CD14-positive monocyte (primary cell): ENCODE measurements around the gene ETS1. TPM values are rescaled to one million over a fixed set of nuclear protein-coding genes. Genes with fewer than 3 reads are reported as not detected.

Source experiments
- DNase-seq, 3 donors: peaks; one replicate each; pipeline ENCODE4 v3.0.0-alpha.2; 2011 to 2022
- H2AFZ ChIP-seq: 2 replicates; pipeline ENCODE4 v1.6.0; 2012; ENCODE audit warnings: mild to moderate bottlenecking, low read depth, low read length, inconsistent platforms; ENCODE audit not compliant: insufficient read depth, poor library complexity, severe bottlenecking
- H3K27ac ChIP-seq, 2 donors: 1 replicate in 1 of 2; 2 replicates in 1 of 2; pipeline ENCODE4 v1.5.1; 2012 to 2013; ENCODE audit warnings: low read length in 2 of 2, control low read depth in 1 of 2, inconsistent platforms in 1 of 2, low read depth in 1 of 2, mild to moderate bottlenecking in 1 of 2
- H3K27me3 ChIP-seq, 2 donors: one replicate each; pipeline versions ENCODE4 v1.6.0 to v1.6.1; 2011 to 2013; ENCODE audit warnings: low read length in 2 of 2; ENCODE audit not compliant: control insufficient read depth in 2 of 2, insufficient read depth in 2 of 2
- H3K36me3 ChIP-seq, 2 donors: replicated peaks in 1 of 2; 1 replicate in 1 of 2; 2 replicates in 1 of 2; pipeline versions ENCODE4 v1.5.1 to v1.6.1; 2012 to 2013; ENCODE audit warnings: low read length in 2 of 2, control low read depth in 1 of 2, inconsistent platforms in 1 of 2, mild to moderate bottlenecking in 1 of 2; ENCODE audit not compliant: insufficient read depth in 2 of 2, control insufficient read depth in 1 of 2
- H3K4me1 ChIP-seq, 2 donors: 1 replicate in 1 of 2; 2 replicates in 1 of 2; pipeline versions ENCODE4 v1.5.1 to v1.6.1; 2012 to 2013; ENCODE audit warnings: low read length in 2 of 2, control low read depth in 1 of 2, inconsistent platforms in 1 of 2, mild to moderate bottlenecking in 1 of 2, moderate library complexity in 1 of 2; ENCODE audit not compliant: insufficient read depth in 2 of 2, control insufficient read depth in 1 of 2
- H3K4me2 ChIP-seq: replicated peaks from 2 replicates; pipeline ENCODE3; 2012; ENCODE audit warnings: low read length, moderate library complexity, mild to moderate bottlenecking; ENCODE audit not compliant: poor library complexity, severe bottlenecking; ENCODE audit errors: extremely low read depth
- H3K4me3 ChIP-seq, 3 experiments: fragments of 200-600 bp in 1 of 3; sonication (generic) in 1 of 3; replicated peaks in 1 of 3; 1 replicate in 2 of 3; 2 replicates in 1 of 3; pipeline ENCODE4 v1.5.1; 2011 to 2013; ENCODE audit warnings: low read length in 3 of 3, mild to moderate bottlenecking in 3 of 3, control low read depth in 2 of 3, low read depth in 2 of 3, inconsistent platforms in 1 of 3, moderate library complexity in 1 of 3
- H3K79me2 ChIP-seq: 2 replicates; pipeline ENCODE4 v1.6.0; 2012; ENCODE audit warnings: mild to moderate bottlenecking, control low read depth, inconsistent platforms, low read length, moderate library complexity; ENCODE audit not compliant: insufficient read depth
- H3K9ac ChIP-seq: 2 replicates; pipeline ENCODE4 v1.6.0; 2017; ENCODE audit warnings: low read length, mild to moderate bottlenecking; ENCODE audit not compliant: insufficient read depth, poor library complexity, severe bottlenecking
- H3K9me3 ChIP-seq, 2 donors: replicated peaks in 1 of 2; 1 replicate in 1 of 2; 2 replicates in 1 of 2; pipeline versions ENCODE4 v1.5.1 to v1.6.1; 2012 to 2013; ENCODE audit warnings: low read length in 2 of 2, control low read depth in 1 of 2; ENCODE audit not compliant: control insufficient read depth in 1 of 2, insufficient read depth in 1 of 2
- H4K20me1 ChIP-seq: 2 replicates; pipeline ENCODE4 v1.6.0; 2012; ENCODE audit warnings: mild to moderate bottlenecking, low read length, control low read depth, moderate library complexity; ENCODE audit not compliant: insufficient read depth
- H3K27ac Mint-ChIP-seq, 7 donors: one replicate each; pipeline ENCODE4 v1.8.0; 2020; ENCODE audit warnings: mild to moderate bottlenecking in 7 of 7, mixed read lengths in 7 of 7, moderate library complexity in 6 of 7, inconsistent platforms in 2 of 7
- H3K27me3 Mint-ChIP-seq, 3 donors: one replicate each; pipeline ENCODE4 v1.8.0; 2021 to 2022; ENCODE audit warnings: low read depth in 3 of 3, mild to moderate bottlenecking in 3 of 3, mixed read lengths in 3 of 3, moderate library complexity in 3 of 3, inconsistent platforms in 1 of 3
- H3K36me3 Mint-ChIP-seq, 2 donors: one replicate each; pipeline ENCODE4 v1.8.0; 2020; ENCODE audit warnings: mixed read lengths in 2 of 2, inconsistent platforms in 1 of 2, mild to moderate bottlenecking in 1 of 2
- H3K4me1 Mint-ChIP-seq: one replicate; pipeline ENCODE4 v1.8.0; 2020; ENCODE audit warnings: mild to moderate bottlenecking, mixed read lengths
- H3K4me3 Mint-ChIP-seq, 2 donors: one replicate each; pipeline ENCODE4 v1.8.0; 2020; ENCODE audit warnings: mild to moderate bottlenecking in 2 of 2, mixed read lengths in 2 of 2, moderate library complexity in 1 of 2
- H3K9me3 Mint-ChIP-seq, 7 donors: one replicate each; pipeline ENCODE4 v1.8.0; 2020 to 2022; ENCODE audit warnings: mixed read lengths in 7 of 7, mild to moderate bottlenecking in 6 of 7, moderate library complexity in 6 of 7, inconsistent platforms in 2 of 7
- CTCF ChIP-seq: fragments of 200-600 bp; IDR thresholded peaks from one replicate; pipeline ENCODE4 v1.8.0; 2022; ENCODE audit warnings: antibody characterized with exemption, mild to moderate bottlenecking
- WGBS: methylation state at CpG from one replicate; pipeline ENCODE4 v1.1.5; 2013; ENCODE audit warnings: missing lambda C conversion rate; ENCODE audit not compliant: insufficient coverage; 5-methylcytosine and 5-hydroxymethylcytosine counted together
- intact Hi-C, 2 donors: fragments of 100-400 bp; cut with micrococcal nuclease; formaldehyde crosslinking; loops; one replicate each; pipeline versions ENCODE4 v1.15.0 to v1.15.1; 2023
- polyA plus RNA-seq, 3 donors: library from polyadenylated mRNA; depleted of rRNA in 1 of 3; unstranded in 2 of 3; stranded (reverse) in 1 of 3; fragments of 300-500 nt in 2 of 3; fragments of >200 nt in 1 of 3; fragmentation: Illumina TruSeq in 2 of 3; gene quantifications; 1 replicate in 2 of 3; 2 replicates in 1 of 3; pipeline ENCODE4 v1.2.3, GENCODE V29; 2012 to 2021

The ETS1 gene
- polyA plus RNA-seq, 3 donors = 0.67 to 1.6 (median 1.6) TPM

GRCh38 chr11:128477278-128477677 is 110.1 kb downstream of the ETS1 start:
- Mint-ChIP-seq H3K9me3 (peaks cover 0 to 7% (median 1%) of the 10 kb centered on the region in 7 donors), H3K27me3 (peaks cover 0 to 2% (median 2%) of the 10 kb centered on the region in 3 donors), H3K4me3 (no peak overlapping the region), H3K27ac (peak overlapping the region in 1 of 7 donors; percentile 33), H3K36me3 (peaks cover 22 to 41% of the 10 kb centered on the region in 2 donors), H3K4me1 (peaks cover 22% of the 10 kb centered on the region)
- Histone ChIP-seq H3K27ac (no peak overlapping the region), H3K4me1 (peaks cover 8 to 14% of the 10 kb centered on the region in 2 donors), H3K36me3 (peaks cover 3 to 38% of the 10 kb centered on the region in 2 donors), H3K27me3 (no peaks in the 10 kb centered on the region), H3K4me3 (no peak overlapping the region), H4K20me1 (no peaks in the 10 kb centered on the region), H3K79me2 (no peaks in the 10 kb centered on the region), H3K9me3 (no peaks in the 10 kb centered on the region), H2AFZ (no peak overlapping the region), H3K4me2 (no peak overlapping the region), H3K9ac (no peak overlapping the region)
- WGBS = no CpG with 5 or more reads among the region's 3 CpGs
- TF ChIP-seq CTCF = no peak
- no peak for DNase-seq
- intact Hi-C loops = no loop called here

GRCh38 chr11:128476729-128477128 is 110.6 kb downstream of the ETS1 start:
- no peak overlapping the region for H3K27ac ChIP-seq

More at GRCh38 chr11:128476729-128477128, 110.6 kb downstream of the ETS1 start:
- no peak overlapping the region for H3K4me3 ChIP-seq
- WGBS = 95% methylated on average over 6 of the region's 7 CpGs
- Mint-ChIP-seq H3K36me3 (peaks cover 22 to 41% of the 10 kb centered on the region in 2 donors), H3K9me3 (peaks cover 0 to 7% (median 1%) of the 10 kb centered on the region in 7 donors), H3K4me3 (no peak overlapping the region), H3K27me3 (peaks cover 0 to 2% (median 2%) of the 10 kb centered on the region in 3 donors), H3K27ac (no peak overlapping the region), H3K4me1 (peaks cover 16% of the 10 kb centered on the region)
- H3K79me2 ChIP-seq = no peaks in the 10 kb centered on the region
- H3K4me1 ChIP-seq = peaks cover 3 to 9% of the 10 kb centered on the region in 2 donors
- H3K9me3 ChIP-seq = no peaks in the 10 kb centered on the region
- no peak overlapping the region for H3K9ac ChIP-seq
- peaks cover 3 to 39% of the 10 kb centered on the region in 2 donors for H3K36me3 ChIP-seq
- intact Hi-C loops = no loop called here
- H3K27me3 ChIP-seq = no peaks in the 10 kb centered on the region
- no peak for TF ChIP-seq CTCF
- no peaks in the 10 kb centered on the region for H4K20me1 ChIP-seq
- DNase-seq = no peak
- H3K4me2 ChIP-seq = no peak overlapping the region
- no peak overlapping the region for H2AFZ ChIP-seq
